Measurements from ENCODE around the gene CLPTM1L.

DNA sequence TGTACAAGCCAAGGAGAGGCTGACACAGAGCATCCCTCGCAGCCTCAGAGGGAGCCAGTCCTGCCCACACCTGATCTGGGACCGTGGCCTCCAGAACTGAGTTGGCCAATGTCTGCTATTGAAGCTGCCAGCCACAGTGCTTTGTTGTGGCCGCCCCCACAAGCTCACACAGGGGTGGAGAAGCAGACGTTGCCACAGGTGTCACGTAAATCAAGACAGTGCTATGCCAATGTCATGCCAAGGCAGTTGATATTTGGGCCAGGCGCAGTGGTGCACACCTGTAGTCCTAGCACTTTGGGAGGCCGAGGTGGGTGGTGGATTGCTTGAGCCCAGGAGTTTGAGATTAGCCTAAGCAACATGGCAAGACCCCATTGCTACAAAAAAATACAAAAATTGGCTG, 32.7 kb downstream of the CLPTM1L start:
- no peak for TF ChIP-seq POLR2A (IDR thresholded peaks at IDR 0.05)
- TF ChIP-seq CTCF (IDR thresholded peaks at IDR 0.05): no peak
- no peak for TF ChIP-seq EP300 (IDR thresholded peaks at IDR 0.05)

Data from tibial nerve (tissue), 4 donors.